GM21717 (cell line): ENCODE results near the gene NHLRC2.
A peak's percentile ranks its signal among the peaks of the same experiment; 100 is the strongest.
"Not testable (repeated sequence)": the region's sequence is repeated elsewhere in the genome, so short reads cannot be mapped to it uniquely, and the experiment has no call there.

Experiments
- ATAC-seq: cut with Tn5 transposase; IDR thresholded peaks from one replicate; pipeline ENCODE4 v1.9.1; 2021; ENCODE audit warnings: mild to moderate bottlenecking, moderate library complexity; ENCODE audit not compliant: unreplicated experiment

Gene NHLRC2

DNA sequence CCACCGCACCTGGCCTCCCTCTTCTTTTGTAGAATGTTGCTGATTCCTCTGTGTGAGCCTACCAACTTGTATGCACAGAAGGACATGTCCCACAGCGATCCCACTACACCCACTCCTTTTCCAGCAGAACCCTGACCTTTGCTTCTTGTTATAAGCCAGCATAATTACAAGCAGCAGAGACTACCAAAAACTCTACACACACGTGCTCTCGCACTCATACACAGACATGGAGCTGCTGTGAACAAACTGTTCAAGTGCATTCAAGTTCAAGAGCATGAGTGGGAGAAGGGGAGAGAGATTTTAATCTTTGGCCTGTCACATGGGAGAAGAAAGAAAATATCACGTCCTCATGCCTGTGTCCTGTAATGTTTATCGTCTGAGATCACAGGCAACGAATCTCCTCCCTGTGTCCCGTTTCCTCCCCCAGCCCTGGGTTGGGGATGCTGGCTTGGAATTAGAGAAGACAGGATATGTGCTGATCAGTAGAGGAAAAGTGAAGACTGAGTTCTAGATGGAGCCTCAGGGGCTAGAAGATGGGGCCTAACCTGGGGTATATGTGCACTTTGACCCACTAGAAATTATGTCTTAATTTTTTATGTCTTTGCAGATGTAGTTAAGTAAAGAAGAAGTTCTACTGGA, 79.6 kb downstream of the NHLRC2 start:
- no peak for ATAC-seq

DNA sequence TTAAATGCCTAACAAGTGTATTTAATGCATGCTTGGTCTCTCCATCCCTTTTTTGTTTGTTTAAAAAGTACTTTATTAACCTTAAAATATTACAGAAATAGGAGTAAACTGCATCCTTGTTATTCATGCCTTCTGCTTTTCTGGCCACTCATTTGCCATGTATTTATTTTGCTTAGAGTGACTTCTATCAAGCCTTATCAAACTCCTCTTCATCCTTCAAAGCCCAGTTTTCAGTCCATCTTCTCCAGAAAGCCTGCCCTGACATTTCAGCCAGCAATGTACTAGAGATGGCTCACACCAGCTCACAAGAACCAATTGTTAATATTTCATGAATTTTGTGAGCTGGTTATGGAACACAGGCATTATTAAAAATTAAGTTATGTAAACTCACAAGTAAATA, 82.8 kb downstream of the NHLRC2 start:
- ATAC-seq, result no peak

DNA sequence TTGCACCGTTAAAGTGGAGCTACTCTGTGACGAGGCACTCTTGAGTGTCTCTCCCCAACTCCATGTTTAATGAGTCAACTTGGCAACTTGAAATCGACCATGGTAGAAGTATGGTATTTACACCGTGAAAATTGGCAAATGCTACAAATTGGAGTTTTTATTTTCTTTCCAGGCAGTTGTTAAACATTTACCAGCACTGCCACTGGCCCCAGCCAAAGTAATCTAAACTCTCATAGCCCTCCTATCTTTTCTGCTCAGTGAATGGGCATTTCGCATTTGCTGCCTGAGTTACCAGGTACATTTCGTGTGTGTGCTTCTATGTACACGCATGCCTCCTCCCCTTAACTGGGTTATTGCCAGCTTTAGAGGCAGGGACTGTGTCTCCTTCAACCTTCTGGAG, 83.3 kb downstream of the NHLRC2 start:
- ATAC-seq, result no peak

DNA sequence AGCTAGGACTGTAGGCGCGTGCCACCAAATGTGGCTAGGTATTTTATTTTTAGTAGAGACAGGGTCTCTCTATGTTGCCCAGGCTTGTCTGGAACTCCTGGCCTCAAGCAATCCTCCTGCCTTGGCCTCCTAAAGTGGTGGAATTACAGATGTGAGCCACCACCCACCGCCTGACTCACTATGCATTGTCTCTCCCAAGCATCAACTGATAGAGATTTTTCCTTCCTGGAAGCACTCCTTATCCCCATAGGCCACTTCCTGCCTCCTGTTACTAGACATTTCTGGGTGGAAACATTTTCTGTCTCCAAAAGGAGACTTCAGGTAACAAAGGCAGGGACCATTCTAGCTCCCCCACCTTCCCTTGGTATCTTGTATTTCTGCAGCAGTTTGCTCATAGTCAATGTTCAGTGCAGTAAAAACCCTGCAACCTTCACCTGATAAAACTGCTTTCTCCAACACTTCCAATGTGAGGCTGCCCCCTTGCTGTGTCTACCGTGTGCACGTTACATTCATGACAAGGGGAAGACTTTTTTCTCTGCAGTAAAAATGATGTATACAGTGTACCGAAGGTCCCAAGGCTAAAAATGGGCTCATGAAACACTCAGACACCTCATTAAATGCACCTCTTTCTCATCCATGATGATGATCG, 84.9 kb downstream of the NHLRC2 start:
- no peak for ATAC-seq

DNA sequence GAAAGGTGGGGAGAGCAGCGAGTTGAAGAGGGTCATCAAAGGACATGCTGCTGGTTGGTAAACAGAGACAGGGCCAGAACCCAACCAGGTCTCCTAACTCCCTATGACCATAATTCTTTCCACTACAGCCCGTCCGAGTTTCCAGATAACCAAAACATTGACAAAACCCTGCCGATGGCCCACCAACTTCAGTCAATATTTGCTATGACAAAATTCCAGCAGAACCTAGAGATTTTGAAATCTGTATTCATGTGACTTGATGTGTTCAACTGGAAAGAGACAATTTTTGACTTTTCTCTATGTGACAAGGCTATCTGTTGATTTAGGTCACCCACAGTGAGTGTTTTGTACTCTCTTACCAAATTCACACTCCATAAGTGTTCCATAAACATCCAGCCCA, 86.7 kb downstream of the NHLRC2 start:
- no peak for ATAC-seq

DNA sequence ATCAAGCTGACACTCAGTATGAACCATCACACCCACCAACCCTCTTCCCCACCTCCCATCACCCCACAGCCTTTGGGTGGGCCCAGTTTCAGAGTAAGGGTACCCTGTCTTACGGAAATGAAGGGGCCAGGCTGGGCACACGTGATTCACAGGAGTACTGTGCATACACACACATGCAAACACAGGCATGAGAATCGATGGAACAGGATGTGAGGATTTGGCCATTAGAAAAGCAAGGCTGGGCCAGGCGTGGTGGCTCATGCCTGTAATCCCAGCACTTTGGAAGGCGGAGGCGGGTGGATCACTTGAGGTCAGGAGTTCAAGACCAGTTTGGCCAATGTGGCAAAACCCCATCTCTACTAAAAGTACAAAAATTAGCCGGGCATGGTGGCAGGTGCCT, 88.7 kb downstream of the NHLRC2 start:
- not testable (repeated sequence) for ATAC-seq

DNA sequence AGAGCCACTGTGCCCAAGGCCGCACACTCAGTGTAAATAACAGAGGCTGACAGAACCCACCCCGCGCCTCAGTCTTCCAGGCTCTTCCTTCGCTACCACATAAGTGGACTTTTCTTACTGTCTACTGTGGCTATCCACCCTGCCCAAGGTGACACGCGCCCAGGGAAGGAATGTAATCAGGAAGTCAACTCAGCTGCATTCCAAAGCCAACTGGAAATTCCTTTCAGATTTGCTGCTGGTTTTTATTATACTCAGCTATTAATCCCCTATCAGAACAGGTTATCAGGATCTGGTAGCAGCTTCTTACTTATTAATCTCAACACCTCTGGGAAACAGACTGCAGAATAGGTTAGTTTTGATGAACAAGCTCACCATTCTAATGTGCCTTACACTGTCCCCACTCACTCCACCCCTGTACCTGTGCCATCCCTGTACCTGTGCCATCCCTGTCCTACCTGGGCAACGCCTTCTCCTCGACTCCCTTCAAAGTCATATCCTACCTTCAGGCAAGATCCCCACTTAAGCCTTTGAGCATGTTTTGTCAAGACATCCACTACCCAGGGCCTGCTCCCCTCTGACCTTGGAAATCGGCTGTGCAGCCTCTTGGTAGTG, 90.7 kb downstream of the NHLRC2 start:
- no peak for ATAC-seq

DNA sequence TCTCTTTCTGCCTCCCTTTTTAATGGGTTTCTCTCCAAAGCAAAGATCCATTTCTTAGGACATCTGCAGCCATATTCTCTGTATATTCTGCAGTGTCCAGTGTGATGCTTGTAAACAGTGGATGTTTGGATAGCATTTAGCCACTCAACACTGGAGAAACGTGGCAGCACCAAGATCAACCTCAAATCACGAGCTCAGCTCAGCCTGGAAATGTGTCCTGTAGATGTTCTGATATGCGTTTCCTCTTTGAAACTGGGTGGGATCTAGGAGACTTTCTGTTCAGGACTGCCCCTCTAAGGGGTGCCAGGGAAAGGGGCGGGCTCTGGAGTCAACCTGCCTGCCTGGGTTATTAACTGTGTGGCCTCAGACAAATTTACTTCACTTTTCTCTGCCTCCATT, 91.2 kb downstream of the NHLRC2 start:
- ATAC-seq, result no peak

DNA sequence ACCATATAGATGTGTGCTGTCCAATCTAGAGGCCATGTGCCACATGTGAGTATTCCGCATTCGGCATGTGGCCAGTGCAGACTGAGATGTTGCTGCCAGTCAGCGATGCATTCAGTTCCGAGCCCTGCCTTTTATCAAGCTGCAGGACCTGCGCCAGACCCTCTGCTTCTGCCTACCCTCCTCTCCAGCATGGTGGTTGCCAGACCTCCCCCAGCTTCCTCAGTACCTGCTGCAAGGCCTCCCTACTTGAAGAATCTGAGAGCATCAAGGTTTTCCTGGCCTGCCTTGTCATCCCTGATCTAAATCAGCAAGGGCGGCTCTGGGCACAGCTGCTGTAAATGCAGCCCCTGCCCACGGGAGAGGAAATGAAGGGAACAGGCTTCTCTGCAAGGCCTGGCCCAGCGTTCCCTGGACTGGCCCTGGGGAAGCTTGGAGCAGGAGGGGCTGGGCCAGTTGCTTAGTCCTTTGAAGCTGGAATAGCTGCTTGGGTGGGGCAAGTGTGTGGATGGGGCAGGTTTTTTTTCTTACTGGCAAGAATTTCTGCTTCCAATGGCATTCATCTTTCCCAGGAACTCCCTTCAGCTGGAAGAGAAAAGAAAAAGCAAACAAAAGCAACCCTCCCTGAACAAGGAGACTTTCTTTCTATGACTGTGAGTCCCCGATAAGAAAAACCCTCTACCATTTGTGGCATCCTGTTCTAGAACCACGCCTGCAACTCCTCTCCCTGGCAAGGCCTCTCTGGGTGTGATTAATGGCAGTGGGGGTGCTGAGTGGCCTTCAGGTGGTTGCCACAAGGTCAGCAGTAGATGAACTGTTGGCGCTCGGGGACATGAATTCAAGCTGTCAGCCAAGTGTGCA, 93.0 kb downstream of the NHLRC2 start:
- no peak for ATAC-seq

DNA sequence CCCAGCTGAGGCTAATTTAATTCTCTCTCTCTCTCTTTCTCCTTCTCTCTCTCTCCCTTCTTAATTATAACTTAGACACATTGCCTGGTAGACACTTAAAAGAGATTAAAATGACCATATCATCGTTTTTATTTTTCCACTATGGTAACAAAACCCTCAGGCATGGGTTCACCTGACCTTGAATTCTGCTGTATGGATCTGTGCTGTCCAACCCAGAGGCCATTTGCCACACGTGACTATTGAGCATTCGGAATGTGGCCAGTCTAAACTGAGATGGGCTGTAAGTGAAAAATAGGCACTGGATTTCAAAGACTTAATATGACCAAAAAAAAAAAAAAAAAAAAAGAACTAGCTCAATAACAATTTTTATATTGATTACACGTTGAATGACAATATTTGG, 93.6 kb downstream of the NHLRC2 start:
- no peak for ATAC-seq

DNA sequence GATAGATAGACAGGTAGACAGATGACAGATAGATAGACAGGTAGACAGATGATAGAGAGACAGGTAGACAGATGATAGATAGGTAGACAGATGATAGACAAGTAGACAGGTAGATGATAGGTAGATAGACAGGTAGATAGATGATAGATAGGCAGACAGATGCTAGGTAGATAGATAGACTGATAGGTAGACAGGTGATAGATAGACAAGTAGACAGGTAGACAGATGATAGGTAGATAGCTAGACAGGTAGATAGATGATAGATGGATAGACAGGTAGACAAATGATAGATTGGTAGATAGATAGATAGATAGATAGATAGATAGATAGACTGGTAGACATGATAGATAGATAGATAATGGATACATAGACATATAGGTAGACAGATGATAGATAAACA, 95.8 kb downstream of the NHLRC2 start:
- ATAC-seq, result no peak

DNA sequence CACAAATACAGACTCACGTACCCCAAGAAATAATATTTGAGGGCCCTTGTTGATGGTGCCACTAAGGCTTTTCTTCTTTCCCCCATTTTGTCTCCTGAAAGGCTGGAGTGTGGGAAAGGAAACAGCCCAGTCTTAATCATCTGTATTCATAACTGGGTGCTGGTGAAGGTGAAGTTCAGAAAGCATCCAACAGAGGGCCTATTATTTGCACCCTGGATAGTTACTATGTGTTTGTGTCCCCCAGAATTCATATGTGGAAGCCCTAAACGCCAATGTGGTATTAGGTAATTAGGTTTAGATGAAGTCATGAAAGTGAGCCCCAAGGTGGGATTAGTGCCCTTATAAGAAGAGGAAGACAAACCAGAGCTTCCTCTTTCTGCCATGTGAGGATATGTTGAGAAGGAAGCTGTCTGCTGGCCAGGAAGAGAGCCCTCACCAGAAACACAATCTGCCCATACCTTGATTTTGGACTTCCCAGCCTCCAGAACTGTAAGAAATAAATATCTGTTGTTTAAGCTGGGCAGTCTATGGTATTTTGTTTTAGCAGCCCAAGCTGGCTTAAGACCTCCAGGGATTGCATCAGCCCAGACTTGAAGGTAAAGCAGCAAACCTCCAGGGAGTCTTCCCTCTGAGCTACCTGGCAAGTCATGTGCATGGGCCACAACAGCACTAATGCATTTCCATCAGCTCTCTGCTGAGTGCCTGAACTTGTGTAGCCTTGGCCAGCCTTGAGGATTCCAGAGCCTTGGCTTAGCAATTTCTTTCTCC, 99.2 kb downstream of the NHLRC2 start:
- no peak for ATAC-seq

DNA sequence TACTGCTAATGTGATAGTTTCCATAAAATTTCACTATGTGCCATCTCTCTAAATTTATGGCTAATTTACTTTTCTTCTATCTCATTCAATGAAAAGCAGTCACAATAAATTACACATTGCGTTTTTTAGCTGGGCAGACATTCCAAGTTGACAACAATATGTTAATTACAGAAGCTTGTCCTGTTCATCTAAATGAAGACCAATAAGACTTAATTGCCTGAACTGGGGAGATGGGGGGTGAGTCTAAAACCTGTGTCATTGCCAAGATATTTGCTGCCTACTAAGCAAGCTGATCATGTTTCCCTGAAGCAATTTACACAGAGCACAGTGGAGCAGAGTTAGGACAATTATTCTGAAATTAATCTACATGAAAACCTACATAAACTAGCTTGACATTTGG, 99.9 kb downstream of the NHLRC2 start:
- no peak for ATAC-seq

DNA sequence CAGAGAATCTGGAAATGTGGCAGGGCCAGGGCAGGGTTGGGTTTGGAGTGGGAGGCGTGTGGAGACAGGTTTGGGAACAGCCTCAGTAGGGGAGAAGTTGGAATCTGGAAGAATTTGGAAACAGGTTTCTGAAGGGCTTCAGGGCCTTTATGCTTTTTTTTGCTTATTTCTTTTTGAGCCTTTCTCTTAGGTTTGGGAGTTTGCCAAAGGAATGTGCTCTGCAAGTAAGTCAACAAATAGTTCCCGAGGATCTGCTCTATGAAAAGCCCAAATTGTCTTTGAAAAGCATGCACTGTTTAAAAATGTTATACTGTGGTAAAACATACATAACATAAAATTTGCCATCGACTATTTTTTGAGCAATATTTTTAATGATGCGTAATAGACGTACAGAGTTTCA, 102.6 kb downstream of the NHLRC2 start:
- ATAC-seq, result no peak

DNA sequence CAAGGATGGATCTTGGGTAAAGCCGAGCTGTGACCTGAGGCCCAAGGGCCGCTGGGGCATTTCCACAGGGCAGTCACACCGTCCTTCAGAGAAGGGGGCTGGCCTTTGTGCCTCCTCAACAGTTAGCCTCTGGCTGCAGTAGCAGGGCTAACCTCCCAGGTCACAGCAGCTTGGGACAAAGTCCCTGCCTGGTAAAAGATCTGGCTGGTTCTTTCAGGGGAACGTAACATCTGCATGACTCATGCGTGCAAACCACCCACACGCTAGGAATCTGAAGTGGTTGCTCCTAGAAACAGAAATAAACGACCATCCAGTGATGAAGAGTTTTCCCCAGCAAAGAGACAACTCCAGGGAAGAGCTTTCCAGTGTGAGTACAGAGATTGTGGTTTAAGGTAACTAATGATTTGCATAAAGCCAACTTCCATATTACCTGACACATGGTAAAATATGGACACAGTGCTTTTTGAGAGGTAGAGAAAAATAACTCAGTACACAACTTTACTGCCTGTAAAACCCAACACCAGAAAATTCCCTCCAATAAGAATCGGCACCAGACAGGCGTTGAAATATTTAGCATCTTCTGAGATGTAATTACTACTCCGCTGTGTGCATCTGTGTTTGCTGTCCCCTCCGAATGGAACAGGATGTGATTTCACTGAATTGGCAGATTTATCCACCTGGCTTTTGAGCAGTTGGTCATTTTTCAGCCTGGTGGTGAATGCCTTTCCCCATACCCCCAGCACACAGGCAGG, 104.3 kb downstream of the NHLRC2 start:
- ATAC-seq, result no peak

DNA sequence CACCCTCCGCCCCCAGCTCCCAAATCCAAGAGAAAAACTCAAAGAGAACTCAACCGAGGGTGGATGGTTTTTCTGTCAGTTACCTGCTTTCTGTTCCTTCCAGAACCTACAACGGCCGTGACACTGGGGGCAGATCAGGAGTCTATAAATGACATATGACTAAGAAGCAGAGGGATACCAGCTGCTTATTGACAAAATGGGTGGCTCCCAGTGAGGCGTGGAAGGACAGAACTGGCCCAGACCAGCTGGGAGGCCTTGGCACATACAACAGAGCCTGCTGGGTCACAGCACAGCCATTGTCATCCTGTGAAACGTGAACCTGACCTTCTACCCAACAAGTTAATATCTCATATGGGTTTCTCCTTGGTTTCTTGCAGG, 104.9 kb downstream of the NHLRC2 start:
- ATAC-seq, result peak; percentile 66

DNA sequence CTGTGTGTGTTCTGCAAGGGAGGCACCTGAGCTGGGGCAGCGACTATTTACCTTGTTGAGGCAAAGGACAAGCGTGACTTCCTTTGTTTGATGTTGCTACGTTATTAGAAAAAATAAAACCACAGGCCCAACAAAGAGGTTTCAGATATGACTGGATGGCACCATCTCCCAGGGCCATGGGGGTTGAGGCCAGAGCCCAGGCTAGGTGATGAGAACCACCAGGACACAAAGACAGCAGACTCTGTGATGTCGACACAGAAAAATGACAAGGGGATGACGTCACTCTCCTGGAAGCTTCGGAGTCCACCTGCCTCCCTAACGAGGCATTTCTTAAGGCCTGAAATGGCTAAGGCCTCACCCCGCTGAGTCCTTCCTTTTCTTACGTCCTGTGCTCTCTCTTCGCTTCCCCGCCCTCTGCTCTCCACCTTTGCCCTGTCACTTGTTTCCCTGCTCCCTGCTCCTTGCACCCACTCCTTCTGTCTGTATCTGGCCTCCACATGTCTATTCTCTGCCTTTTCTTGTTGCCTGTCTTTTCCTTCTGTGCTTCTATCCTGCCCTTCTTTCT, 106.2 kb downstream of the NHLRC2 start:
- no peak for ATAC-seq

DNA sequence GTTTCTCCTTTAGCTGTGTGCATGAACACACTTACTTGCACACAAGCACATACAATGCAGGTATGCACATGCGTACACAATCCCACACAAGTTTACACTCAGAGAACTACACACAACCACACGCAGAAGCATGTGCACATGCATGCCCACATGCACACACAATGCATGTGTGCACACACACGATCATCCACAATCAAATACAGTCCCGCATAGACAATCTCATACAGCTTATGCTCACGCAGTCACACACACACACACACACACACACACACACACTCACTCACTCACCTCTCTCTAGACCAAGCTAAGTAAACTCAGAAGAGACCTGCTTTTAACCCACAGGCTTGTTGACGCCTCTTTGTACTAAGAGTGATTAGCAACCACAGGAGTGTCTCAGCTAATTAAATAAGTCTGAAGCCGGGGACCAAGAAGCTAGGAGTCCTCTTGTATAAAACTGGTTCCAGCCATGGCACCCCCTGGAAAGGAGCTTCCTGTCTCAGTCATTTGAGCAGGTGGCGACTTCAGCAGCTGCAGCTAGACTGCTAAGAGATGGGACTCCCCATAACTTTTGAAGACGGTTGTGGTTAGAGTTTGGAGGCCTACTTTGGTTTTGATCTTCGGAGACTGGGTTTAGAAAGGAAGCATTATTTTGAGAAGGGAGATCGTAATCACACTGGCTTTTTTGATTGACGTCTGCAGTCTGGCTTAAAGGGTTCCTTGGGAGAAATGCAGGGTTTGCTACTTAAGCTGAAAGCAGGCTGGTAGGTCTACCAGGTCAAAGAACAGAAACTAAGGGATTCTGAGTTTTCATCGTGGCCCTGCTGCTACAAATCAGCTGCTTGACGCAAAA, 106.9 kb downstream of the NHLRC2 start:
- ATAC-seq, result peak; percentile 64

DNA sequence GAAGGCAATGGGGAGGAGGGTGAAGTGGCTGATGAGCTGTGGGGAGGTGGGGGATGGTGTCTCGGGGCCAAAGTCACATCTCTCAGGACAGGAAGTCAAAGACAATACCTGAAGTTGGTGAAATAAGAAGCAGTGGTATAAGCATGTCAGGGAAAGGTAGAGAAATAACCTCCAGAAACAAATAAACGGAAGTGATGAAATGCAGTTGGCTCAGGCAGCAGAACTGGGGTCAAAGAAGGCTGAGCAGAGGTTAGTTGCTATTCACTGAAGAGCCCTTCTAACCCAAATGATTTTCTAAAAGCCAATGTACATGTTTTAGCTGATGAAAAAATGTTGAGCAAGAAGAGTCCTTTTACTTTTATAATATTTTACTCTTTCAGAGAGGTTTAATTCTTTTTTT, 110.6 kb downstream of the NHLRC2 start:
- ATAC-seq, result no peak
